ENCODE measurements around the gene ABCF2. TPM values are rescaled to one million over a fixed set of nuclear protein-coding genes. Genes with fewer than 3 reads are reported as not detected.

The ABCF2 gene
- total RNA-seq, 1 donor from 2014 or later, result 37.8 TPM

GRCh38 chr7:151245360-151246101 lies 18.5 kb upstream of the ABCF2 start:
- TF ChIP-seq CTCF (conservative IDR thresholded peaks at IDR 0.05; ENCODE audit: low read depth, low read length), result peak; percentile 43
- no peak for DNase-seq (ENCODE audit: low read depth)
- H3K4me3 ChIP-seq (ENCODE audit: low read depth, low read length), result peak overlapping the region; percentile 22

- no peak for DNase-seq (ENCODE audit: low read depth)
- no peak for TF ChIP-seq CTCF (conservative IDR thresholded peaks at IDR 0.05; ENCODE audit: low read depth, low read length)
- H3K4me3 ChIP-seq (ENCODE audit: low read depth, low read length), result peak overlapping the region; percentile 22
These were observed 17.9 kb upstream of the ABCF2 start for GRCh38 chr7:151244841-151245346.

- H3K4me3 ChIP-seq (ENCODE audit: low read depth, low read length), result no peak overlapping the region
- peak; percentile 95 for TF ChIP-seq CTCF (conservative IDR thresholded peaks at IDR 0.05; ENCODE audit: low read depth, low read length)
- DNase-seq (ENCODE audit: low read depth), result no peak
These were observed 17.3 kb upstream of the ABCF2 start for GRCh38 chr7:151244196-151244840.

- no peak for TF ChIP-seq CTCF (conservative IDR thresholded peaks at IDR 0.05; ENCODE audit: low read depth, low read length)
- DNase-seq (ENCODE audit: low read depth), result no peak
- no peak overlapping the region for H3K4me3 ChIP-seq (ENCODE audit: low read depth, low read length)
These were observed 16.6 kb upstream of the ABCF2 start for GRCh38 chr7:151243408-151244195.

GRCh38 chr7:151243045-151243349 lies 16.0 kb upstream of the ABCF2 start:
- DNase-seq (ENCODE audit: low read depth), result no peak
- no peak overlapping the region for H3K4me3 ChIP-seq (ENCODE audit: low read depth, low read length)
- TF ChIP-seq CTCF (conservative IDR thresholded peaks at IDR 0.05; ENCODE audit: low read depth, low read length), result no peak

GRCh38 chr7:151242159-151243044 lies 15.4 kb upstream of the ABCF2 start:
- DNase-seq (ENCODE audit: low read depth), result no peak
- TF ChIP-seq CTCF (conservative IDR thresholded peaks at IDR 0.05; ENCODE audit: low read depth, low read length), result no peak
- H3K4me3 ChIP-seq (ENCODE audit: low read depth, low read length), result no peak overlapping the region

All from epithelial cell of proximal tubule (primary cell).